A673 (cell line): Measurements from ENCODE around the gene UBN2.

Experiments
- CTCF ChIP-seq: fragments of 300-800, 200-600 bp; sonication (generic); conservative IDR thresholded peaks from 2 replicates; pipeline ENCODE4 v1.5.1; 2017; ENCODE audit warnings: low read depth, mild to moderate bottlenecking, antibody characterized with exemption, low read length, moderate library complexity, mixed read lengths
- EZH2 ChIP-seq: fragments of 200-600 bp; sonication (generic); IDR thresholded peaks from 2 replicates; pipeline ENCODE4 v1.6.1; 2017; ENCODE audit warnings: borderline replicate concordance, low read depth, mild to moderate bottlenecking, mixed read lengths, antibody characterized with exemption, low read length; ENCODE audit not compliant: poor library complexity, severe bottlenecking

GRCh38 chr7:139293534-139293933 lies 62.5 kb downstream of the UBN2 start:
- TF ChIP-seq CTCF = no peak
- no peak for TF ChIP-seq EZH2
